Activated CD8-positive, alpha-beta memory T cell treated with anti-CD3 and anti-CD28 coated beads for 36 hours (primary cell): ENCODE data around the gene STOX2. TPM values are rescaled to one million over a fixed set of nuclear protein-coding genes. Genes with fewer than 3 reads are reported as not detected.

Source experiments
- CTCF ChIA-PET: fragments of 350-600 bp; sonication (Branson Sonifier 250); formaldehyde crosslinking; loops from one replicate; lab custom pipeline; 2021; ENCODE audit warnings: antibody characterized with exemption; lab: Charles Lee
- POLR2A ChIA-PET: fragments of 350-600 bp; sonication (Branson Sonifier 250); formaldehyde crosslinking; loops from one replicate; lab custom pipeline; 2021; ENCODE audit warnings: antibody characterized with exemption; lab: Charles Lee
- total RNA-seq, 2 experiments: library from RNA; stranded (reverse); gene quantifications; one replicate each; pipeline ENCODE4 v1.2.3, GENCODE V29; 2021

The STOX2 gene
- total RNA-seq, 2 experiments from 2014 or later = not detected

- ChIA-PET CTCF (no interaction called here), POLR2A (no interaction called here)
These were observed 17.8 kb upstream of the STOX2 start for GRCh38 chr4:183887351-183887750.

- POLR2A ChIA-PET = no interaction called here
- CTCF ChIA-PET = interaction anchor here (0.9 kb wide), 1 partner anchor 15 kb away, joined by 3 read pairs; no protein-coding TSS in a partner anchor
These were observed 16.5 kb upstream of the STOX2 start for GRCh38 chr4:183888564-183888963.

GRCh38 chr4:183889190-183889589 lies 15.9 kb upstream of the STOX2 start:
- CTCF ChIA-PET = no interaction called here
- POLR2A ChIA-PET = no interaction called here

GRCh38 chr4:183897193-183897592 lies 7.9 kb upstream of the STOX2 start:
- CTCF ChIA-PET = no interaction called here
- POLR2A ChIA-PET = no interaction called here

GRCh38 chr4:183898456-183898855 lies 6.7 kb upstream of the STOX2 start:
- POLR2A ChIA-PET = no interaction called here
- CTCF ChIA-PET = no interaction called here

GRCh38 chr4:183903021-183903760 lies 1.9 kb upstream of the STOX2 start:
- CTCF ChIA-PET = no interaction called here
- POLR2A ChIA-PET = no interaction called here

GRCh38 chr4:183905593-183906488 lies 734 bp downstream of the STOX2 start:
- CTCF ChIA-PET = no interaction called here

GRCh38 chr4:183906489-183906738 lies 1.3 kb downstream of the STOX2 start:
- ChIA-PET POLR2A (no interaction called here), CTCF (no interaction called here)

More at GRCh38 chr4:183905593-183906488, 734 bp downstream of the STOX2 start:
- POLR2A ChIA-PET = no interaction called here

- ChIA-PET POLR2A (no interaction called here), CTCF (no interaction called here)
These were observed 1.9 kb downstream of the STOX2 start for GRCh38 chr4:183906739-183907651.

- POLR2A ChIA-PET = no interaction called here
- CTCF ChIA-PET = no interaction called here
These were observed 3.0 kb downstream of the STOX2 start for GRCh38 chr4:183907871-183908683.

GRCh38 chr4:183909187-183909586 lies 4.1 kb downstream of the STOX2 start:
- ChIA-PET CTCF (no interaction called here), POLR2A (no interaction called here)

GRCh38 chr4:183909801-183910200 lies 4.7 kb downstream of the STOX2 start:
- ChIA-PET POLR2A (no interaction called here), CTCF (no interaction called here)

- ChIA-PET POLR2A (no interaction called here), CTCF (no interaction called here)
These were observed 7.5 kb downstream of the STOX2 start for GRCh38 chr4:183912585-183912984.

GRCh38 chr4:183915976-183916375 lies 10.9 kb downstream of the STOX2 start:
- ChIA-PET CTCF (no interaction called here), POLR2A (no interaction called here)

- CTCF ChIA-PET = no interaction called here
- POLR2A ChIA-PET = no interaction called here
These were observed 13.6 kb downstream of the STOX2 start for GRCh38 chr4:183918696-183919095.

- CTCF ChIA-PET = interaction anchor here (0.8 kb wide), 1 partner anchor 9 kb away, joined by 3 read pairs; no protein-coding TSS in a partner anchor
- POLR2A ChIA-PET = no interaction called here
These were observed 14.0 kb downstream of the STOX2 start for GRCh38 chr4:183919141-183919540.

GRCh38 chr4:183920512-183920911 lies 15.4 kb downstream of the STOX2 start:
- ChIA-PET POLR2A (no interaction called here), CTCF (interaction anchor here (0.5 kb wide), 1 partner anchor 46 kb away, joined by 3 read pairs; no protein-coding TSS in a partner anchor)

GRCh38 chr4:183921335-183921734 lies 16.2 kb downstream of the STOX2 start:
- CTCF ChIA-PET = no interaction called here
- POLR2A ChIA-PET = no interaction called here
